H1 (cell line): ENCODE data around the gene OXNAD1. TPM values are rescaled to one million over a fixed set of nuclear protein-coding genes. Genes with fewer than 3 reads are reported as not detected.

Source experiments
- CTCF ChIA-PET: fragments of 300-600 bp; sonication (Branson Sonifier 250); formaldehyde crosslinking; loops from one replicate; lab custom pipeline; 2021; ENCODE audit not compliant: partially characterized antibody; lab: Charles Lee
- POLR2A ChIA-PET: fragments of 300-600 bp; sonication (Branson Sonifier 250); formaldehyde crosslinking; loops from one replicate; lab custom pipeline; 2021; ENCODE audit warnings: inconsistent platforms; ENCODE audit not compliant: partially characterized antibody; lab: Charles Lee
- DNase-seq, 2 experiments: peaks; one replicate each; pipeline versions ENCODE4 v3.0.0 to v3.0.0-alpha.2; 2010 to 2022; ENCODE audit warnings: low spot score in 2 of 2, low read depth in 1 of 2, mixed read lengths in 1 of 2
- FAIRE-seq: peaks from 2 replicates; lab custom pipeline; 2011; peaks lifted over from hg19 to GRCh38; lab: Jason Lieb, UNC
- H2AFZ ChIP-seq: 2 replicates; pipeline ENCODE4 v1.8.1; 2012; ENCODE audit warnings: low read length, inconsistent platforms
- H2AK5ac ChIP-seq: 2 replicates; pipeline ENCODE4 v1.6.1; 2013; ENCODE audit warnings: low read depth, low read length
- H2BK120ac ChIP-seq: replicated peaks from 2 replicates; pipeline ENCODE3; 2013; ENCODE audit warnings: low read depth, low read length, inconsistent platforms
- H2BK12ac ChIP-seq: 2 replicates; pipeline ENCODE4 v1.6.1; 2013; ENCODE audit warnings: low read depth, low read length
- H2BK15ac ChIP-seq: 2 replicates; pipeline ENCODE4 v1.6.1; 2013; ENCODE audit warnings: low read length
- H2BK20ac ChIP-seq: 2 replicates; pipeline ENCODE4 v1.6.1; 2013; ENCODE audit warnings: low read length
- H2BK5ac ChIP-seq: 2 replicates; pipeline ENCODE4 v1.6.1; 2013; ENCODE audit warnings: low read depth, low read length
- H3K14ac ChIP-seq: 2 replicates; pipeline ENCODE4 v1.6.1; 2013; ENCODE audit warnings: inconsistent platforms; ENCODE audit not compliant: insufficient read length
- H3K18ac ChIP-seq: 2 replicates; pipeline ENCODE4 v1.6.1; 2013; ENCODE audit warnings: low read length; ENCODE audit errors: extremely low read depth
- H3K23ac ChIP-seq: 2 replicates; pipeline ENCODE4 v1.6.1; 2013; ENCODE audit warnings: inconsistent platforms; ENCODE audit not compliant: insufficient read length
- H3K23me2 ChIP-seq: 2 replicates; pipeline ENCODE4 v1.6.1; 2013; ENCODE audit warnings: low read depth, low read length
- H3K27ac ChIP-seq: 2 replicates; pipeline ENCODE4 v1.6.1; 2011; ENCODE audit warnings: low read depth, low read length, inconsistent platforms
- H3K27me3 ChIP-seq, 4 experiments: replicated peaks in 1 of 4; 1 replicate in 1 of 4; 2 replicates in 3 of 4; pipeline versions ENCODE4 v1.6.1 to v1.8.1; 2011 to 2013; ENCODE audit warnings: low read length in 3 of 4, mild to moderate bottlenecking in 3 of 4, inconsistent platforms in 2 of 4, mixed read lengths in 2 of 4, moderate library complexity in 1 of 4; ENCODE audit not compliant: control insufficient read depth in 3 of 4, insufficient read depth in 3 of 4; ENCODE audit errors: extremely low read depth in 1 of 4
- H3K36me3 ChIP-seq, 4 experiments: 2 replicates each; pipeline versions ENCODE4 v1.6.1 to v1.8.1; 2011 to 2013; ENCODE audit warnings: mild to moderate bottlenecking in 4 of 4, low read length in 3 of 4, moderate library complexity in 2 of 4, control low read depth in 1 of 4, inconsistent platforms in 1 of 4; ENCODE audit not compliant: insufficient read depth in 4 of 4, control insufficient read depth in 2 of 4
- H3K4ac ChIP-seq: replicated peaks from 2 replicates; pipeline ENCODE3; 2013; ENCODE audit warnings: low read length, low read depth, mixed read lengths, inconsistent platforms; ENCODE audit not compliant: insufficient read length
- H3K4me1 ChIP-seq, 4 experiments: replicated peaks in 1 of 4; 1 replicate in 1 of 4; 2 replicates in 3 of 4; pipeline versions ENCODE4 v1.6.1 to v1.8.1; 2011 to 2013; ENCODE audit warnings: low read length in 3 of 4, inconsistent platforms in 2 of 4, mixed read lengths in 1 of 4; ENCODE audit not compliant: insufficient read depth in 4 of 4, control insufficient read depth in 3 of 4
- H3K4me2 ChIP-seq, 2 experiments: 2 replicates each; pipeline versions ENCODE4 v1.6.1 to v1.8.1; 2011 to 2013; ENCODE audit warnings: low read depth in 2 of 2, low read length in 2 of 2, control low read depth in 1 of 2, inconsistent platforms in 1 of 2, mild to moderate bottlenecking in 1 of 2; ENCODE audit not compliant: insufficient read depth in 1 of 2
- H3K4me3 ChIP-seq, 4 experiments: fragments of 200-600, 300-600 bp in 1 of 4; sonication (generic), shearing (Covaris generic), sonication (Bioruptor Twin) in 1 of 4; 2 replicates each; pipeline versions ENCODE4 v1.5.1 to v1.8.1; 2011 to 2016; ENCODE audit warnings: low read length in 4 of 4, low read depth in 3 of 4, control low read depth in 2 of 4, inconsistent platforms in 2 of 4, mild to moderate bottlenecking in 2 of 4, mixed read lengths in 1 of 4, moderate library complexity in 1 of 4; ENCODE audit not compliant: insufficient read depth in 2 of 4; ENCODE audit errors: extremely low read depth in 1 of 4
- H3K56ac ChIP-seq: replicated peaks from 2 replicates; pipeline ENCODE3; 2013; ENCODE audit warnings: low read depth, mild to moderate bottlenecking, mixed read lengths, low read length, inconsistent platforms; ENCODE audit not compliant: insufficient read length
- H3K79me1 ChIP-seq: 2 replicates; pipeline ENCODE4 v1.6.1; 2013; ENCODE audit warnings: low read depth, low read length, control low read depth
- H3K79me2 ChIP-seq, 2 experiments: 2 replicates each; pipeline versions ENCODE4 v1.6.1 to v1.8.1; 2012 to 2013; ENCODE audit warnings: low read length in 2 of 2, mild to moderate bottlenecking in 2 of 2, inconsistent platforms in 1 of 2; ENCODE audit not compliant: insufficient read depth in 2 of 2, control insufficient read depth in 1 of 2
- H3K9ac ChIP-seq, 4 experiments: replicated peaks in 1 of 4; 1 replicate in 1 of 4; 2 replicates in 3 of 4; pipeline versions ENCODE4 v1.6.1 to v1.8.1; 2011 to 2013; ENCODE audit warnings: low read depth in 3 of 4, low read length in 3 of 4, control low read depth in 2 of 4, mild to moderate bottlenecking in 2 of 4, moderate library complexity in 2 of 4, inconsistent platforms in 1 of 4; ENCODE audit errors: extremely low read depth in 1 of 4
- H3K9me3 ChIP-seq, 2 experiments: 2 replicates each; pipeline versions ENCODE4 v1.6.1 to v1.8.1; 2012 to 2013; ENCODE audit warnings: mild to moderate bottlenecking in 2 of 2, moderate library complexity in 2 of 2, control low read depth in 1 of 2, inconsistent platforms in 1 of 2, low read depth in 1 of 2, low read length in 1 of 2, mixed read lengths in 1 of 2; ENCODE audit not compliant: insufficient read depth in 2 of 2
- H4K20me1 ChIP-seq, 2 experiments: replicated peaks in 1 of 2; 2 replicates each; pipeline versions ENCODE3 to v1.8.1; 2011 to 2013; ENCODE audit warnings: inconsistent platforms in 2 of 2, low read length in 2 of 2, mild to moderate bottlenecking in 1 of 2; ENCODE audit not compliant: insufficient read depth in 2 of 2, control insufficient read depth in 1 of 2
- H4K5ac ChIP-seq: 2 replicates; pipeline ENCODE4 v1.6.1; 2013; ENCODE audit warnings: low read length, low read depth, mixed read lengths, inconsistent platforms; ENCODE audit not compliant: insufficient read length
- H4K8ac ChIP-seq: 2 replicates; pipeline ENCODE4 v1.8.0; 2013; ENCODE audit warnings: mild to moderate bottlenecking, moderate library complexity, low read length, inconsistent platforms; ENCODE audit not compliant: insufficient read depth; ENCODE audit errors: extremely low read depth
- H4K91ac ChIP-seq: replicated peaks from 2 replicates; pipeline ENCODE3; 2013; ENCODE audit warnings: low read length, mixed read lengths, inconsistent platforms; ENCODE audit not compliant: insufficient read length
- ATF3 ChIP-seq: IDR thresholded peaks from 2 replicates; pipeline ENCODE4 v1.6.1; 2011; ENCODE audit warnings: low read depth, mild to moderate bottlenecking, low read length; ENCODE audit not compliant: insufficient read depth
- CBX8 ChIP-seq: fragments of 300-800, 300-1000 bp; sonication (generic); IDR thresholded peaks from 2 replicates; pipeline ENCODE4 v1.7.1; 2016; ENCODE audit warnings: low read depth, low read length, borderline replicate concordance
- EP300 ChIP-seq, 2 experiments: IDR thresholded peaks; 1 replicate in 1 of 2; 2 replicates in 1 of 2; pipeline ENCODE4 v1.6.1; 2011 to 2012; ENCODE audit warnings: low read depth in 2 of 2, low read length in 2 of 2, mild to moderate bottlenecking in 2 of 2, borderline replicate concordance in 1 of 2, inconsistent platforms in 1 of 2, moderate library complexity in 1 of 2
- JUND ChIP-seq: IDR thresholded peaks from 2 replicates; pipeline ENCODE4 v1.6.1; 2011; ENCODE audit warnings: mild to moderate bottlenecking, improper control_type of control experiment, low read length
- KDM1A ChIP-seq: fragments of 200-600, 300-600 bp; sonication (generic); IDR thresholded peaks from 2 replicates; pipeline ENCODE4 v1.7.1; 2016; ENCODE audit warnings: mild to moderate bottlenecking, low read length, borderline replicate concordance
- KDM5A ChIP-seq: fragments of 200-600 bp; IDR thresholded peaks from 2 replicates; pipeline ENCODE4 v1.7.1; 2012; ENCODE audit warnings: mild to moderate bottlenecking, low read length, inconsistent platforms, mixed read lengths
- MAX ChIP-seq: IDR thresholded peaks from 2 replicates; pipeline ENCODE4 v1.6.1; 2012; ENCODE audit warnings: inconsistent platforms
- PHF8 ChIP-seq: fragments of 200-600 bp; sonication (generic); conservative IDR thresholded peaks from 2 replicates; pipeline ENCODE4 v1.7.1; 2012; ENCODE audit warnings: low read depth, mild to moderate bottlenecking, inconsistent platforms, low read length, moderate library complexity
- POLR2A ChIP-seq, 2 experiments: IDR thresholded peaks; 1 replicate in 1 of 2; 2 replicates in 1 of 2; pipeline ENCODE4 v1.6.1; 2011; ENCODE audit warnings: low read depth in 2 of 2, low read length in 2 of 2, mild to moderate bottlenecking in 2 of 2; ENCODE audit errors: control extremely low read depth in 1 of 2
- RNF2 ChIP-seq: fragments of 200-900, 300-1000 bp; sonication (generic); IDR thresholded peaks from 2 replicates; pipeline ENCODE4 v1.7.1; 2016; ENCODE audit warnings: borderline replicate concordance, low read depth, mild to moderate bottlenecking, antibody characterized with exemption, low read length; ENCODE audit not compliant: poor library complexity, severe bottlenecking; ENCODE audit errors: missing control alignments
- WGBS, 2 experiments: shearing (Covaris generic) in 1 of 2; methylation state at CpG; one replicate each; pipeline versions ENCODE4 v1.1.6 to v1.1.7; 2013 to 2015; ENCODE audit warnings: low lambda C conversion rate in 2 of 2, mixed read lengths in 2 of 2, inconsistent platforms in 1 of 2, low coverage in 1 of 2, missing lambda C conversion rate in 1 of 2; ENCODE audit not compliant: insufficient replicate concordance in 2 of 2, insufficient coverage in 1 of 2, insufficient read length in 1 of 2; ENCODE audit errors: extremely low coverage in 1 of 2, missing lambda C conversion rate in 1 of 2; 5-methylcytosine and 5-hydroxymethylcytosine counted together
- polyA plus RNA-seq, 7 experiments: library from polyadenylated mRNA; depleted of rRNA in 3 of 7; stranded (reverse) in 5 of 7; unstranded in 2 of 7; fragments of >200 nt in 5 of 7; fragments of 200-250 nt in 2 of 7; gene quantifications; 1 replicate in 5 of 7; 2 replicates in 1 of 7; 4 replicates in 1 of 7; pipeline versions ENCODE4 v1.2.1 to v1.2.3, GENCODE V29; 2011 to 2013; ENCODE audit warnings: missing spikeins in 2 of 7, mixed read lengths in 2 of 7
- total RNA-seq: library from RNA; stranded (reverse); fragmentation: NEBNext Ultra II Directional; extraction: Animal tissue kit (Norgen Biotek cat#: 25700); gene quantifications from 2 replicates; pipeline ENCODE4 v1.2.1, GENCODE V29; 2021

Gene OXNAD1
- total and polyA plus RNA-seq, 2 of the 8 experiments (the other 6 are each of a cell fraction or from before 2014, with no cell fraction given) = 14.9 to 24.8 TPM

- WGBS, 2 experiments = 88% methylated on average over 4 of the region's 4 CpGs; no CpG with 5 or more reads in 1 of the 2 experiments
- POLR2A ChIA-PET = interaction anchor here (0.6 to 1.0 kb wide), 2 partner anchors 12 to 42 kb away, joined by 3 to 4 read pairs; no protein-coding TSS in a partner anchor
- H3K4me1 ChIP-seq = no peaks in the 10 kb centered on the region
- TF ChIP-seq PHF8 (no peak), CBX8 (no peak), POLR2A (IDR thresholded peaks at IDR 0.05; ENCODE audit: control extremely low read depth in 1 of 2, low read depth in 2 of 2, low read length in 2 of 2) (no peak), MAX (no peak), RNF2 (no peak), KDM5A (no peak), ATF3 (no peak), JUND (no peak), KDM1A (no peak), EP300 (IDR thresholded peaks at IDR 0.05; ENCODE audit: borderline replicate concordance in 1 of 2, low read depth in 2 of 2, low read length in 2 of 2) (no peak)
These were observed 54.7 kb downstream of the OXNAD1 start for GRCh38 chr3:16319723-16320122.

More at GRCh38 chr3:16319723-16320122, 54.7 kb downstream of the OXNAD1 start:
- no peak overlapping the region for H2BK120ac ChIP-seq
- H3K23ac ChIP-seq = no peak overlapping the region
- no peaks in the 10 kb centered on the region for H3K27me3 ChIP-seq
- peaks cover 0 to 1% of the 10 kb centered on the region in 2 experiments for H4K20me1 ChIP-seq
- no peaks in the 10 kb centered on the region for H3K9me3 ChIP-seq
- no peak overlapping the region for H2AK5ac ChIP-seq
- H3K56ac ChIP-seq = no peak overlapping the region
- H3K79me1 ChIP-seq = 0 out of 2 replicates have a peak, but pooled peaks cover 2% of the 10 kb centered on the region
- H3K23me2 ChIP-seq = no peaks in the 10 kb centered on the region
- no peak overlapping the region for H2BK20ac ChIP-seq
- H3K79me2 ChIP-seq = no peaks in the 10 kb centered on the region
- H4K8ac ChIP-seq = no peak overlapping the region; the same call in 1 of the 2 replicates
- no peak overlapping the region for H2AFZ ChIP-seq
- no peak overlapping the region for H4K91ac ChIP-seq
- no peak overlapping the region for H3K9ac ChIP-seq
- peaks cover 0 to 6% (median 2%) of the 10 kb centered on the region in 4 experiments; a peak in 4 of 8 replicates for H3K36me3 ChIP-seq
- H3K27ac ChIP-seq = no peak overlapping the region
- H3K4me3 ChIP-seq = no peak overlapping the region
- H2BK5ac ChIP-seq = no peak overlapping the region
- FAIRE-seq = no peak
- H2BK15ac ChIP-seq = no peak overlapping the region
- H3K4ac ChIP-seq = no peak overlapping the region
- no peak overlapping the region for H3K4me2 ChIP-seq
- H3K14ac ChIP-seq = no peak overlapping the region
- H4K5ac ChIP-seq = no peak overlapping the region
- no peak for DNase-seq
- CTCF ChIA-PET = interaction anchor here (0.7 to 6.8 kb wide), 33 partner anchors 13 to 912 kb away, joined by 3 to 106 read pairs (median 4); no protein-coding TSS in a partner anchor
- H2BK12ac ChIP-seq = no peak overlapping the region
- H3K18ac ChIP-seq = no peak overlapping the region
